Measurements from ENCODE around the gene QKI.

The QKI gene

GRCh38 chr6:163548624-163549023 is 134.1 kb downstream of the QKI start:
- Histone ChIP-seq H4K20me1 (ENCODE audit: insufficient read depth, low read length) (no peaks in the 10 kb centered on the region), H3K27me3 (replicated peaks; ENCODE audit: insufficient read depth, low read length) (no peaks in the 10 kb centered on the region), H3K9me3 (replicated peaks; ENCODE audit: insufficient read depth, low read length) (no peaks in the 10 kb centered on the region), H3K9ac (ENCODE audit: low read length) (no peak overlapping the region), H3K27ac (ENCODE audit: low read length) (no peak overlapping the region), H3K4me3 (ENCODE audit: low read length) (no peak overlapping the region), H3K9me2 (replicated peaks; ENCODE audit: insufficient read depth, low read length) (no peaks in the 10 kb centered on the region), H3K36me3 (replicated peaks; ENCODE audit: insufficient read depth, low read length) (no peaks in the 10 kb centered on the region), H3F3A (ENCODE audit: insufficient read depth, low read length) (no peaks in the 10 kb centered on the region), H2AFZ (ENCODE audit: low read length) (no peak overlapping the region), H3K79me2 (ENCODE audit: low read length) (0 out of 2 replicates have a peak, but pooled peaks cover 3% of the 10 kb centered on the region), H3K4me2 (ENCODE audit: low read depth, low read length) (no peak overlapping the region), H3K4me1 (ENCODE audit: low read length) (no peaks in the 10 kb centered on the region)
- DNase-seq: no peak
- TF ChIP-seq EZH2phosphoT487 (IDR thresholded peaks at IDR 0.05; ENCODE audit: low read length) (no peak), EZH2 (optimal IDR thresholded peaks at IDR 0.05; ENCODE audit: low read depth, low read length) (no peak), CTCF (IDR thresholded peaks at IDR 0.05; ENCODE audit: low read length) (no peak)

GRCh38 chr6:163554032-163554431 is 139.5 kb downstream of the QKI start:
- Histone ChIP-seq H3K36me3 (replicated peaks; ENCODE audit: insufficient read depth, low read length) (no peaks in the 10 kb centered on the region), H3K9me3 (replicated peaks; ENCODE audit: insufficient read depth, low read length) (no peaks in the 10 kb centered on the region), H3K79me2 (ENCODE audit: low read length) (no peaks in the 10 kb centered on the region), H3K27ac (ENCODE audit: low read length) (no peak overlapping the region), H3F3A (ENCODE audit: insufficient read depth, low read length) (no peaks in the 10 kb centered on the region), H3K9ac (ENCODE audit: low read length) (no peak overlapping the region), H3K9me2 (replicated peaks; ENCODE audit: insufficient read depth, low read length) (no peaks in the 10 kb centered on the region), H3K27me3 (replicated peaks; ENCODE audit: insufficient read depth, low read length) (no peaks in the 10 kb centered on the region), H3K4me2 (ENCODE audit: low read depth, low read length) (no peak overlapping the region), H3K4me1 (ENCODE audit: low read length) (no peaks in the 10 kb centered on the region), H3K4me3 (ENCODE audit: low read length) (no peak overlapping the region), H2AFZ (ENCODE audit: low read length) (no peak overlapping the region), H4K20me1 (ENCODE audit: insufficient read depth, low read length) (no peaks in the 10 kb centered on the region)
- TF ChIP-seq CTCF (IDR thresholded peaks at IDR 0.05; ENCODE audit: low read length) (no peak), EZH2phosphoT487 (IDR thresholded peaks at IDR 0.05; ENCODE audit: low read length) (no peak), EZH2 (optimal IDR thresholded peaks at IDR 0.05; ENCODE audit: low read depth, low read length) (no peak)
- no peak for DNase-seq

DNA sequence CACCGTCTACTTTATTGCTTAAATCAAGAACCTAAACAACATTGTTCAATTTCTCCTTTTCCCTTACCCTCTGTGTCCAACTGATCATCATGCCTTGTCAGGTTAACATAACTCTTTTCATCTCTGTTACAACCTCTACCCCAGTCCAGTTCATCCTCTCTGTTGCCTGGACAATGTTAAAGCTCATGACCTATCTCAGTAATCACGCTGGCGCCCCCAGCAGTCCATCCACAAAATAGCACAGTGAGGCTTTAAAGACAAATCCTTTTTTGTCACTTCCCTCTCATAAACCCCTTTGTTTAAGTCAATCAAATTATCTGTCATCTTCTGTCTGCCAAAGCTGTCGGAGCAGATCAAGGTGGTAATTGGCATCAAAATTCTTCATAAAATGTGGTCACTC is 140.1 kb downstream of the QKI start:
- H3K27me3 ChIP-seq (replicated peaks; ENCODE audit: insufficient read depth, low read length): no peaks in the 10 kb centered on the region
- H3K9ac ChIP-seq (ENCODE audit: low read length): no peak overlapping the region
- H3K4me3 ChIP-seq (ENCODE audit: low read length): no peak overlapping the region
- no peak overlapping the region for H3K4me2 ChIP-seq (ENCODE audit: low read depth, low read length)
- H3K4me1 ChIP-seq (ENCODE audit: low read length): no peaks in the 10 kb centered on the region
- no peak overlapping the region for H3K27ac ChIP-seq (ENCODE audit: low read length)
- no peaks in the 10 kb centered on the region for H3F3A ChIP-seq (ENCODE audit: insufficient read depth, low read length)
- no peaks in the 10 kb centered on the region for H3K36me3 ChIP-seq (replicated peaks; ENCODE audit: insufficient read depth, low read length)
- no peak overlapping the region for H2AFZ ChIP-seq (ENCODE audit: low read length)
- H4K20me1 ChIP-seq (ENCODE audit: insufficient read depth, low read length): no peaks in the 10 kb centered on the region
- TF ChIP-seq EZH2phosphoT487 (IDR thresholded peaks at IDR 0.05; ENCODE audit: low read length) (no peak), CTCF (IDR thresholded peaks at IDR 0.05; ENCODE audit: low read length) (peak; percentile 28)
- DNase-seq: peak; percentile 20
- no peaks in the 10 kb centered on the region for H3K9me2 ChIP-seq (replicated peaks; ENCODE audit: insufficient read depth, low read length)
- no peaks in the 10 kb centered on the region for H3K9me3 ChIP-seq (replicated peaks; ENCODE audit: insufficient read depth, low read length)
- no peaks in the 10 kb centered on the region for H3K79me2 ChIP-seq (ENCODE audit: low read length)

Measured in MM.1S (cell line).